ENCODE measurements around the gene KIFBP.
A peak's percentile ranks its signal among the peaks of the same experiment; 100 is the strongest.
"Not testable (repeated sequence)": the region's sequence is repeated elsewhere in the genome, so short reads cannot be mapped to it uniquely, and the experiment has no call there.

Gene KIFBP

GRCh38 chr10:68988530-68989316 lies at the start of gene KIFBP:
Gene KIFBP, plus strand, starts transcription at chr10:68988803. Its CDS starts 30 bp downstream, at chr10:68988833.
- peak within 1 kb of the TSS; percentile 96 to 99 for H3K4me3 ChIP-seq (ENCODE audit: low read depth in 1 of 2, low read length in 2 of 2)
- no peaks in the 10 kb centered on the region for H3K27me3 ChIP-seq (ENCODE audit: low read depth, low read length)
- H3K9me3 ChIP-seq (ENCODE audit: control insufficient read depth in 1 of 2, low read length in 2 of 2) = no peaks in the 10 kb centered on the region
- peak within 1 kb of the TSS; percentile 35 for H3K27ac ChIP-seq (ENCODE audit: low read length)
- H3K36me3 ChIP-seq (ENCODE audit: control insufficient read depth in 1 of 2, insufficient read depth in 2 of 2, low read length in 2 of 2) = peaks cover 5 to 6% of the 10 kb centered on the region in 2 donors
- peaks cover 7 to 22% of the 10 kb centered on the region in 2 donors for H3K4me1 ChIP-seq (ENCODE audit: control insufficient read depth in 1 of 2, insufficient read depth in 2 of 2, low read length in 2 of 2)

- H3K27me3 ChIP-seq (ENCODE audit: low read depth, low read length) = no peaks in the 10 kb centered on the region
- H3K9me3 ChIP-seq (ENCODE audit: control insufficient read depth in 1 of 2, low read length in 2 of 2) = no peaks in the 10 kb centered on the region
- no peak overlapping the region for H3K4me3 ChIP-seq (ENCODE audit: low read depth in 1 of 2, low read length in 2 of 2)
- peaks cover 30 to 57% of the 10 kb centered on the region in 2 donors for H3K36me3 ChIP-seq (ENCODE audit: control insufficient read depth in 1 of 2, insufficient read depth in 2 of 2, low read length in 2 of 2)
- H3K27ac ChIP-seq (ENCODE audit: low read length) = no peak overlapping the region
- no peaks in the 10 kb centered on the region for H3K4me1 ChIP-seq (ENCODE audit: control insufficient read depth in 1 of 2, insufficient read depth in 2 of 2, low read length in 2 of 2)
Observed at GRCh38 chr10:68938884-68939283, 49.7 kb upstream of the KIFBP start.

- not testable (repeated sequence) for H3K9me3 ChIP-seq (ENCODE audit: control insufficient read depth in 1 of 2, low read length in 2 of 2); H3K27me3 ChIP-seq (ENCODE audit: low read depth, low read length); H3K4me1 ChIP-seq (ENCODE audit: control insufficient read depth in 1 of 2, insufficient read depth in 2 of 2, low read length in 2 of 2); H3K27ac ChIP-seq (ENCODE audit: low read length); H3K4me3 ChIP-seq (ENCODE audit: low read depth in 1 of 2, low read length in 2 of 2)
- peaks cover 29 to 61% of the 10 kb centered on the region in 2 donors for H3K36me3 ChIP-seq (ENCODE audit: control insufficient read depth in 1 of 2, insufficient read depth in 2 of 2, low read length in 2 of 2)
Observed at GRCh38 chr10:68940917-68941316, 47.7 kb upstream of the KIFBP start.

GRCh38 chr10:68950598-68950997 lies 38.0 kb upstream of the KIFBP start:
- H3K4me3 ChIP-seq (ENCODE audit: low read depth in 1 of 2, low read length in 2 of 2) = no peak overlapping the region
- peaks cover 23 to 45% of the 10 kb centered on the region in 2 donors for H3K36me3 ChIP-seq (ENCODE audit: control insufficient read depth in 1 of 2, insufficient read depth in 2 of 2, low read length in 2 of 2)
- H3K27me3 ChIP-seq (ENCODE audit: low read depth, low read length) = no peaks in the 10 kb centered on the region
- H3K9me3 ChIP-seq (ENCODE audit: control insufficient read depth in 1 of 2, low read length in 2 of 2) = no peaks in the 10 kb centered on the region
- no peak overlapping the region for H3K27ac ChIP-seq (ENCODE audit: low read length)
- peaks cover 0 to 3% of the 10 kb centered on the region in 2 donors for H3K4me1 ChIP-seq (ENCODE audit: control insufficient read depth in 1 of 2, insufficient read depth in 2 of 2, low read length in 2 of 2)

- no peak overlapping the region for H3K27ac ChIP-seq (ENCODE audit: low read length)
Observed at GRCh38 chr10:68954904-68955303, 33.7 kb upstream of the KIFBP start.

GRCh38 chr10:68955355-68955831 lies 33.2 kb upstream of the KIFBP start:
- H3K27ac ChIP-seq (ENCODE audit: low read length) = peak overlapping the region; percentile 93
- peak overlapping the region; percentile 82 to 90 for H3K4me3 ChIP-seq (ENCODE audit: low read depth in 1 of 2, low read length in 2 of 2)
- H3K9me3 ChIP-seq (ENCODE audit: control insufficient read depth in 1 of 2, low read length in 2 of 2) = no peaks in the 10 kb centered on the region
- H3K36me3 ChIP-seq (ENCODE audit: control insufficient read depth in 1 of 2, insufficient read depth in 2 of 2, low read length in 2 of 2) = peaks cover 6 to 24% of the 10 kb centered on the region in 2 donors
- peaks cover 0 to 25% of the 10 kb centered on the region in 2 donors for H3K4me1 ChIP-seq (ENCODE audit: control insufficient read depth in 1 of 2, insufficient read depth in 2 of 2, low read length in 2 of 2)
- H3K27me3 ChIP-seq (ENCODE audit: low read depth, low read length) = no peaks in the 10 kb centered on the region

More at GRCh38 chr10:68954904-68955303, 33.7 kb upstream of the KIFBP start:
- no peaks in the 10 kb centered on the region for H3K9me3 ChIP-seq (ENCODE audit: control insufficient read depth in 1 of 2, low read length in 2 of 2)
- peaks cover 0 to 25% of the 10 kb centered on the region in 2 donors for H3K4me1 ChIP-seq (ENCODE audit: control insufficient read depth in 1 of 2, insufficient read depth in 2 of 2, low read length in 2 of 2)
- H3K36me3 ChIP-seq (ENCODE audit: control insufficient read depth in 1 of 2, insufficient read depth in 2 of 2, low read length in 2 of 2) = peaks cover 2 to 21% of the 10 kb centered on the region in 2 donors
- H3K27me3 ChIP-seq (ENCODE audit: low read depth, low read length) = no peaks in the 10 kb centered on the region
- H3K4me3 ChIP-seq (ENCODE audit: low read depth in 1 of 2, low read length in 2 of 2) = no peak overlapping the region

GRCh38 chr10:68955832-68956532 lies 32.6 kb upstream of the KIFBP start, which contains the start of gene DDX21:
Gene DDX21, plus strand, starts transcription at chr10:68956170. Its CDS starts 56 bp downstream, at chr10:68956226.
- Histone ChIP-seq H3K27me3 (ENCODE audit: low read depth, low read length) (no peaks in the 10 kb centered on the region), H3K4me1 (ENCODE audit: control insufficient read depth in 1 of 2, insufficient read depth in 2 of 2, low read length in 2 of 2) (peaks cover 0 to 25% of the 10 kb centered on the region in 2 donors), H3K36me3 (ENCODE audit: control insufficient read depth in 1 of 2, insufficient read depth in 2 of 2, low read length in 2 of 2) (peaks cover 11 to 23% of the 10 kb centered on the region in 2 donors), H3K9me3 (ENCODE audit: control insufficient read depth in 1 of 2, low read length in 2 of 2) (no peaks in the 10 kb centered on the region), H3K4me3 (ENCODE audit: low read depth in 1 of 2, low read length in 2 of 2) (peak within 1 kb of the TSS; percentile 82 to 90), H3K27ac (ENCODE audit: low read length) (peak within 1 kb of the TSS; percentile 93)

- Histone ChIP-seq H3K27ac (ENCODE audit: low read length) (peak overlapping the region; percentile 93), H3K36me3 (ENCODE audit: control insufficient read depth in 1 of 2, insufficient read depth in 2 of 2, low read length in 2 of 2) (peaks cover 24 to 32% of the 10 kb centered on the region in 2 donors), H3K9me3 (ENCODE audit: control insufficient read depth in 1 of 2, low read length in 2 of 2) (no peaks in the 10 kb centered on the region), H3K4me1 (ENCODE audit: control insufficient read depth in 1 of 2, insufficient read depth in 2 of 2, low read length in 2 of 2) (peaks cover 0 to 25% of the 10 kb centered on the region in 2 donors), H3K27me3 (ENCODE audit: low read depth, low read length) (no peaks in the 10 kb centered on the region), H3K4me3 (ENCODE audit: low read depth in 1 of 2, low read length in 2 of 2) (peak overlapping the region; percentile 82 to 90)
Observed at GRCh38 chr10:68957284-68957615, 31.4 kb upstream of the KIFBP start.

GRCh38 chr10:68957654-68958053 lies 30.9 kb upstream of the KIFBP start:
- H3K4me3 ChIP-seq (ENCODE audit: low read depth in 1 of 2, low read length in 2 of 2) = peak overlapping the region; percentile 82 to 90
- H3K36me3 ChIP-seq (ENCODE audit: control insufficient read depth in 1 of 2, insufficient read depth in 2 of 2, low read length in 2 of 2) = peaks cover 28 to 36% of the 10 kb centered on the region in 2 donors
- peak overlapping the region; percentile 93 for H3K27ac ChIP-seq (ENCODE audit: low read length)
- H3K27me3 ChIP-seq (ENCODE audit: low read depth, low read length) = no peaks in the 10 kb centered on the region
- no peaks in the 10 kb centered on the region for H3K9me3 ChIP-seq (ENCODE audit: control insufficient read depth in 1 of 2, low read length in 2 of 2)
- H3K4me1 ChIP-seq (ENCODE audit: control insufficient read depth in 1 of 2, insufficient read depth in 2 of 2, low read length in 2 of 2) = peaks cover 0 to 25% of the 10 kb centered on the region in 2 donors

GRCh38 chr10:68959695-68960527 lies 28.7 kb upstream of the KIFBP start:
- Histone ChIP-seq H3K27ac (ENCODE audit: low read length) (no peak overlapping the region), H3K27me3 (ENCODE audit: low read depth, low read length) (no peaks in the 10 kb centered on the region), H3K4me3 (ENCODE audit: low read depth in 1 of 2, low read length in 2 of 2) (no peak overlapping the region), H3K36me3 (ENCODE audit: control insufficient read depth in 1 of 2, insufficient read depth in 2 of 2, low read length in 2 of 2) (peaks cover 46 to 56% of the 10 kb centered on the region in 2 donors), H3K4me1 (ENCODE audit: control insufficient read depth in 1 of 2, insufficient read depth in 2 of 2, low read length in 2 of 2) (peaks cover 0 to 24% of the 10 kb centered on the region in 2 donors), H3K9me3 (ENCODE audit: control insufficient read depth in 1 of 2, low read length in 2 of 2) (no peaks in the 10 kb centered on the region)
